K562 (cell line): ENCODE results near the gene ARMC2. TPM values are rescaled to one million over a fixed set of nuclear protein-coding genes. Genes with fewer than 3 reads are reported as not detected.

Source experiments
- ATAC-seq: fragments of 200-7000 bp; cut with Tn5 transposase; 3 replicates; pipeline ENCODE4 v1.9.1; 2020; ENCODE audit warnings: moderate library complexity
- BruUV-seq: library from RNA; stranded (reverse); fragments of 400-500 nt; replicated peaks from 2 replicates; lab custom pipeline; 2021; lab: Mats Ljungman, UMichigan
- CTCF ChIA-PET: fragments of 300-600 bp; formaldehyde crosslinking; extraction: SDS; loops from one replicate; lab custom pipeline; 2021; ENCODE audit warnings: low intra/inter-chr PET ratio; lab: Yijun Ruan, JAX
- POLR2A ChIA-PET: fragments of 300-600, 350-650 bp; sonication (Branson Sonifier 250); formaldehyde crosslinking; extraction: SDS; loops from one replicate; lab custom pipeline; 2021; ENCODE audit warnings: antibody characterized with exemption, inconsistent platforms; lab: Yijun Ruan, JAX
- DNase-seq, 4 experiments: peaks; one replicate each; pipeline versions ENCODE4 v3.0.0 to v3.0.0-alpha.2; 2011 to 2018; ENCODE audit warnings: low spot score in 3 of 4, mixed read lengths in 3 of 4; ENCODE audit errors: extremely low read depth in 1 of 4
- FAIRE-seq: peaks from 2 replicates; lab custom pipeline; 2011; peaks lifted over from hg19 to GRCh38; lab: Jason Lieb, UNC
- H2AFZ ChIP-seq: 2 replicates; pipeline ENCODE4 v1.6.0; 2011; ENCODE audit warnings: low read depth, low read length, control low read depth, inconsistent platforms
- H3K27ac ChIP-seq: fragments of 200-600 bp; 3 replicates; pipeline ENCODE4 v1.8.0; 2011; ENCODE audit warnings: low read depth, mild to moderate bottlenecking, control low read depth, inconsistent platforms, low read length, moderate library complexity, mixed read lengths; ENCODE audit errors: extremely low read depth
- H3K27me3 ChIP-seq, 2 experiments: fragments of 300-600 bp in 1 of 2; 2 replicates in 1 of 2; 3 replicates in 1 of 2; pipeline versions ENCODE4 v1.6.0 to v1.8.0; 2011; ENCODE audit warnings: inconsistent platforms in 2 of 2, low read length in 2 of 2, mild to moderate bottlenecking in 1 of 2, mixed read lengths in 1 of 2, moderate library complexity in 1 of 2; ENCODE audit not compliant: control insufficient read depth in 2 of 2, insufficient read depth in 2 of 2
- H3K36me3 ChIP-seq: fragments of 300-600 bp; 3 replicates; pipeline ENCODE4 v1.8.0; 2011; ENCODE audit warnings: mild to moderate bottlenecking, low read length, inconsistent platforms; ENCODE audit not compliant: control insufficient read depth, insufficient read depth
- H3K4me1 ChIP-seq, 2 experiments: fragments of 200-600 bp in 1 of 2; replicated peaks in 1 of 2; 2 replicates in 1 of 2; 3 replicates in 1 of 2; pipeline versions ENCODE4 v1.5.1 to v1.8.0; 2011; ENCODE audit warnings: inconsistent platforms in 2 of 2, low read length in 2 of 2, mild to moderate bottlenecking in 1 of 2, mixed read lengths in 1 of 2, moderate library complexity in 1 of 2; ENCODE audit not compliant: control insufficient read depth in 2 of 2, insufficient read depth in 2 of 2
- H3K4me2 ChIP-seq: 2 replicates; pipeline ENCODE4 v1.6.1; 2011; ENCODE audit warnings: low read length, control low read depth, inconsistent platforms, mixed read lengths; ENCODE audit not compliant: insufficient read depth
- H3K4me3 ChIP-seq: fragments of 200-600 bp; sonication (generic), shearing (Covaris generic); 2 replicates; pipeline ENCODE4 v1.5.1; 2016; ENCODE audit warnings: control low read depth, inconsistent platforms
- H3K79me2 ChIP-seq: fragments of 200-600 bp; 3 replicates; pipeline ENCODE4 v1.8.0; 2011; ENCODE audit warnings: low read length, inconsistent platforms; ENCODE audit not compliant: control insufficient read depth, insufficient read depth
- H3K9ac ChIP-seq, 2 experiments: 2 replicates each; pipeline versions ENCODE4 v1.6.0 to v1.6.1; 2011; ENCODE audit warnings: low read depth in 2 of 2, low read length in 2 of 2, control low read depth in 1 of 2, inconsistent platforms in 1 of 2, mild to moderate bottlenecking in 1 of 2, mixed read lengths in 1 of 2; ENCODE audit not compliant: insufficient read depth in 1 of 2
- H3K9me1 ChIP-seq: one replicate; pipeline ENCODE4 v1.6.0; 2011; ENCODE audit warnings: inconsistent platforms, mild to moderate bottlenecking, low read length, moderate library complexity; ENCODE audit not compliant: control insufficient read depth, insufficient read depth
- H3K9me3 ChIP-seq: replicated peaks from 2 replicates; pipeline ENCODE4 v1.5.1; 2011; ENCODE audit warnings: low read depth, low read length, inconsistent platforms; ENCODE audit not compliant: control insufficient read depth, insufficient read depth
- H4K20me1 ChIP-seq: replicated peaks from 2 replicates; pipeline ENCODE4 v1.6.1; 2011; ENCODE audit warnings: low read length, inconsistent platforms, mixed read lengths; ENCODE audit not compliant: control insufficient read depth, insufficient read depth
- BDP1 ChIP-seq: IDR thresholded peaks from 3 replicates; pipeline ENCODE4 v1.6.1; 2011; ENCODE audit not compliant: insufficient read length, insufficient read depth
- CHD4 ChIP-seq: fragments of 200-600 bp; sonication (generic); IDR thresholded peaks from 3 replicates; pipeline ENCODE4 v1.6.1; 2012; ENCODE audit warnings: low read depth, mild to moderate bottlenecking, mixed read lengths, low read length, inconsistent platforms; ENCODE audit not compliant: insufficient read depth, insufficient replicate concordance, poor library complexity, severe bottlenecking
- ZNF699 ChIP-seq: fragments of 250-450 bp; sonication (Bioruptor Pico); IDR thresholded peaks from 2 replicates; pipeline ENCODE4 v1.8.0; 2021; ENCODE audit warnings: mild to moderate bottlenecking, moderate library complexity; ENCODE audit not compliant: insufficient replicate concordance
- WGBS: fragments of 100-300 bp; shearing (Covaris generic); methylation state at CpG from one replicate; pipeline ENCODE4 v1.1.6; 2016; ENCODE audit warnings: low coverage, mixed read lengths; ENCODE audit not compliant: insufficient coverage; ENCODE audit errors: missing lambda C conversion rate; 5-methylcytosine and 5-hydroxymethylcytosine counted together
- in situ Hi-C: fragments of 300-500 bp; cut with MboI; formaldehyde crosslinking; loops from 4 replicates; pipeline ENCODE4 v1.15.0; 2018; ENCODE audit warnings: inconsistent platforms, mixed read lengths
- intact Hi-C: fragments of 100-400 bp; cut with micrococcal nuclease; formaldehyde crosslinking; loops from 2 replicates; pipeline ENCODE4 v1.14.2; 2022
- polyA plus RNA-seq, 8 experiments: library from polyadenylated mRNA; depleted of rRNA in 4 of 8; stranded (reverse) in 5 of 8; unstranded in 3 of 8; fragments of >200 nt; fragmentation: Nextera tagmentation in 2 of 8; fragmentation: Illumina TruSeq in 1 of 8; extraction: Ambion mirVana in 2 of 8; extraction: Trizol in 1 of 8; gene quantifications; 2 replicates each; pipeline versions ENCODE4 v1.2.1 to v1.2.3, GENCODE V29; 2011 to 2014; ENCODE audit warnings: inconsistent platforms in 1 of 8, missing spikeins in 1 of 8
- total RNA-seq, 7 experiments: library from RNA; depleted of rRNA in 6 of 7; stranded (reverse); fragments of >200 nt in 6 of 7; fragmentation: Illumina TruSeq in 2 of 7; extraction: Trizol in 2 of 7; gene quantifications; 2 replicates each; pipeline versions ENCODE4 v1.2.1 to v1.2.3, GENCODE V29; 2011 to 2021; ENCODE audit warnings: low replicate concordance in 1 of 7
- TF ChIP-seq, protein P1 (sequence below): fragments of 250-450 bp; sonication (Bioruptor Pico); IDR thresholded peaks from 2 replicates; pipeline ENCODE4 v1.5.0; 2022; ENCODE audit warnings: mild to moderate bottlenecking
- TF ChIP-seq, protein P2 (sequence below): sonication (generic); formaldehyde crosslinking; IDR thresholded peaks from 2 replicates; pipeline ENCODE4 v1.8.0; 2022; ENCODE audit warnings: missing genetic modification reagents, mild to moderate bottlenecking, moderate library complexity, borderline replicate concordance
- TF ChIP-seq, protein P3 (sequence below): fragments of 150-350 bp; conservative IDR thresholded peaks from 2 replicates; pipeline ENCODE4 v1.6.1; 2014; ENCODE audit warnings: low read length
- TF ChIP-seq, protein P4 (sequence below), 2 experiments: fragments of 150-350 bp in 1 of 2; IDR thresholded peaks; 2 replicates each; pipeline ENCODE4 v1.6.1; 2012 to 2016; ENCODE audit warnings: low read depth in 2 of 2, low read length in 2 of 2, mild to moderate bottlenecking in 1 of 2, moderate library complexity in 1 of 2

The ARMC2 gene
- total and polyA plus RNA-seq, 9 of the 15 experiments (the other 6 are each of a cell fraction or from before 2014, with no cell fraction given) = 0.14 to 3.0 (median 0.82) TPM

DNA sequence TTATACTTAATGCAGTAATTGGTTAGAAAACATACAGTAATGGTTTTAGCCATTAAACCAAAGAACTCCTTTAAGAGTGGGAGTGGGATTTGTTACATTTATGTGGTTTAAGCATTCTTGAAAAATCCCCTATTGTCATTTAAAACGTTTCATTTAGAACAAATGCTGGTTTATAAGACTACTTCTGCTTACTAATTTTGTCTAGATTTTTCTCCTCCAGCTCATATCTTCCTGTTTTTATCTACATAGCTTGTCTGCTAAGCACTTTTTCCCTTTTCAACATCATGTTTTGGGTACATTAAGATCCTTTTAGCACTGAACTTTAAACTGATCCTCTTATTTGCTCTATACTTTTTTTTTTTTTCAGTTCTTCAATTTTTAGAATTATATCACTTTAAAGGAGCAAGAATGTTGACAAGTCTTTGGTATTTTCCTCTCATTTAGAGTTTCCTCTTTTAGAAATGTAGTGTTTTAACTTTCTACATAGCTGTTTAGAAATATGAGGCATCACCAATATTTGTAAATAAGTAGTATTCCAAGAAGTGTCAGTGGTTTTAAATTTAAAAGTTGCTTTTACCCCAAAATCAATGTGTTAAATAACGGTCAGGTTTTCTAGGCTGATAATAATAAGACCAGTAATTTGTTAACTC is 165.6 kb downstream of the ARMC2 start (continued):
- TF ChIP-seq, protein P1, sequence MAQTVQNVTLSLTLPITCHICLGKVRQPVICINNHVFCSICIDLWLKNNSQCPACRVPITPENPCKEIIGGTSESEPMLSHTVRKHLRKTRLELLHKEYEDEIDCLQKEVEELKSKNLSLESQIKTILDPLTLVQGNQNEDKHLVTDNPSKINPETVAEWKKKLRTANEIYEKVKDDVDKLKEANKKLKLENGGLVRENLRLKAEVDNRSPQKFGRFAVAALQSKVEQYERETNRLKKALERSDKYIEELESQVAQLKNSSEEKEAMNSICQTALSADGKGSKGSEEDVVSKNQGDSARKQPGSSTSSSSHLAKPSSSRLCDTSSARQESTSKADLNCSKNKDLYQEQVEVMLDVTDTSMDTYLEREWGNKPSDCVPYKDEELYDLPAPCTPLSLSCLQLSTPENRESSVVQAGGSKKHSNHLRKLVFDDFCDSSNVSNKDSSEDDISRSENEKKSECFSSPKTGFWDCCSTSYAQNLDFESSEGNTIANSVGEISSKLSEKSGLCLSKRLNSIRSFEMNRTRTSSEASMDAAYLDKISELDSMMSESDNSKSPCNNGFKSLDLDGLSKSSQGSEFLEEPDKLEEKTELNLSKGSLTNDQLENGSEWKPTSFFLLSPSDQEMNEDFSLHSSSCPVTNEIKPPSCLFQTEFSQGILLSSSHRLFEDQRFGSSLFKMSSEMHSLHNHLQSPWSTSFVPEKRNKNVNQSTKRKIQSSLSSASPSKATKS (CRISPR knock-in tag) = no peak
- TF ChIP-seq, protein P2, sequence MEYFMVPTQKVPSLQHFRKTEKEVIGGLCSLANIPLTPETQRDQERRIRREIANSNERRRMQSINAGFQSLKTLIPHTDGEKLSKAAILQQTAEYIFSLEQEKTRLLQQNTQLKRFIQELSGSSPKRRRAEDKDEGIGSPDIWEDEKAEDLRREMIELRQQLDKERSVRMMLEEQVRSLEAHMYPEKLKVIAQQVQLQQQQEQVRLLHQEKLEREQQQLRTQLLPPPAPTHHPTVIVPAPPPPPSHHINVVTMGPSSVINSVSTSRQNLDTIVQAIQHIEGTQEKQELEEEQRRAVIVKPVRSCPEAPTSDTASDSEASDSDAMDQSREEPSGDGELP (CRISPR knock-in tag) = no peak

DNA sequence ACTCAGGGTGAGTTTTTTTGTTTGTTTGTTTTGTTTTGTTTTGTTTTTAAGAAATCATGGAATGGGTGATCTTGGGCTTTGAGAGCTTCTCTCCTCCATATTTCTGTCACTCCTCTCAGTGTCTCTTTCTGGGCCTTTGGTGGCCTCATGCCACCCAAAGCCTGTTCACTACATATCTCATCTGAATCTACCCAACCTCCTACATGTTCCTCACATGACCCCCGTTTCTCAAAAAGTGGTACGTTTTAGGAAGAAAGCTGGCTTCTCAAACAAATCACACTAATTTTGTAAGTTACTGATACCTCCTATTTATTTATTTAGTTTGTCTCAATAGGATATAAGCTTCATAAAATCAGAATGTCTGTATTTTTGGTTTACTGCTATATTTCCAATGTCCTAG is 166.4 kb downstream of the ARMC2 start:
- Histone ChIP-seq H2AFZ (no peak overlapping the region), H3K4me3 (no peak overlapping the region), H3K9ac (no peak overlapping the region), H3K79me2 (peaks cover 6% of the 10 kb centered on the region; the same call in 1 of the 3 replicates), H3K27ac (no peak overlapping the region), H3K27me3 (no peaks in the 10 kb centered on the region), H3K9me3 (no peaks in the 10 kb centered on the region), H4K20me1 (no peaks in the 10 kb centered on the region), H3K4me1 (peaks cover 0 to 11% of the 10 kb centered on the region in 2 experiments; a peak in 3 of 5 replicates), H3K36me3 (no peaks in the 10 kb centered on the region), H3K9me1 (no peaks in the 10 kb centered on the region), H3K4me2 (no peak overlapping the region)
- WGBS = 18% methylated on average over 2 of the region's 2 CpGs
- DNase-seq (no peak), FAIRE-seq (no peak), ATAC-seq (no peak)
- ChIA-PET POLR2A (interaction anchor here (0.6 to 2.1 kb wide), 2 partner anchors 20 to 474 kb away, joined by 4 to 5 read pairs; no protein-coding TSS in a partner anchor), CTCF (interaction anchor here (0.5 kb wide), 1 partner anchor 10 kb away, joined by 3 read pairs; no protein-coding TSS in a partner anchor)
- intact Hi-C loops = no loop called here
- in situ Hi-C loops = no loop called here
- no TSS peak for BruUV-seq
- TF ChIP-seq BDP1 = no peak
- TF ChIP-seq, protein P3, sequence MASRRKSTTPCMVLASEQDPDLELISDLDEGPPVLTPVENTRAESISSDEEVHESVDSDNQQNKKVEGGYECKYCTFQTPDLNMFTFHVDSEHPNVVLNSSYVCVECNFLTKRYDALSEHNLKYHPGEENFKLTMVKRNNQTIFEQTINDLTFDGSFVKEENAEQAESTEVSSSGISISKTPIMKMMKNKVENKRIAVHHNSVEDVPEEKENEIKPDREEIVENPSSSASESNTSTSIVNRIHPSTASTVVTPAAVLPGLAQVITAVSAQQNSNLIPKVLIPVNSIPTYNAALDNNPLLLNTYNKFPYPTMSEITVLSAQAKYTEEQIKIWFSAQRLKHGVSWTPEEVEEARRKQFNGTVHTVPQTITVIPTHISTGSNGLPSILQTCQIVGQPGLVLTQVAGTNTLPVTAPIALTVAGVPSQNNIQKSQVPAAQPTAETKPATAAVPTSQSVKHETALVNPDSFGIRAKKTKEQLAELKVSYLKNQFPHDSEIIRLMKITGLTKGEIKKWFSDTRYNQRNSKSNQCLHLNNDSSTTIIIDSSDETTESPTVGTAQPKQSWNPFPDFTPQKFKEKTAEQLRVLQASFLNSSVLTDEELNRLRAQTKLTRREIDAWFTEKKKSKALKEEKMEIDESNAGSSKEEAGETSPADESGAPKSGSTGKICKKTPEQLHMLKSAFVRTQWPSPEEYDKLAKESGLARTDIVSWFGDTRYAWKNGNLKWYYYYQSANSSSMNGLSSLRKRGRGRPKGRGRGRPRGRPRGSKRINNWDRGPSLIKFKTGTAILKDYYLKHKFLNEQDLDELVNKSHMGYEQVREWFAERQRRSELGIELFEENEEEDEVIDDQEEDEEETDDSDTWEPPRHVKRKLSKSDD = no peak
- TF ChIP-seq ZNF699 (CRISPR knock-in tag) = no peak
- TF ChIP-seq CHD4 = no peak
- TF ChIP-seq, protein P4, sequence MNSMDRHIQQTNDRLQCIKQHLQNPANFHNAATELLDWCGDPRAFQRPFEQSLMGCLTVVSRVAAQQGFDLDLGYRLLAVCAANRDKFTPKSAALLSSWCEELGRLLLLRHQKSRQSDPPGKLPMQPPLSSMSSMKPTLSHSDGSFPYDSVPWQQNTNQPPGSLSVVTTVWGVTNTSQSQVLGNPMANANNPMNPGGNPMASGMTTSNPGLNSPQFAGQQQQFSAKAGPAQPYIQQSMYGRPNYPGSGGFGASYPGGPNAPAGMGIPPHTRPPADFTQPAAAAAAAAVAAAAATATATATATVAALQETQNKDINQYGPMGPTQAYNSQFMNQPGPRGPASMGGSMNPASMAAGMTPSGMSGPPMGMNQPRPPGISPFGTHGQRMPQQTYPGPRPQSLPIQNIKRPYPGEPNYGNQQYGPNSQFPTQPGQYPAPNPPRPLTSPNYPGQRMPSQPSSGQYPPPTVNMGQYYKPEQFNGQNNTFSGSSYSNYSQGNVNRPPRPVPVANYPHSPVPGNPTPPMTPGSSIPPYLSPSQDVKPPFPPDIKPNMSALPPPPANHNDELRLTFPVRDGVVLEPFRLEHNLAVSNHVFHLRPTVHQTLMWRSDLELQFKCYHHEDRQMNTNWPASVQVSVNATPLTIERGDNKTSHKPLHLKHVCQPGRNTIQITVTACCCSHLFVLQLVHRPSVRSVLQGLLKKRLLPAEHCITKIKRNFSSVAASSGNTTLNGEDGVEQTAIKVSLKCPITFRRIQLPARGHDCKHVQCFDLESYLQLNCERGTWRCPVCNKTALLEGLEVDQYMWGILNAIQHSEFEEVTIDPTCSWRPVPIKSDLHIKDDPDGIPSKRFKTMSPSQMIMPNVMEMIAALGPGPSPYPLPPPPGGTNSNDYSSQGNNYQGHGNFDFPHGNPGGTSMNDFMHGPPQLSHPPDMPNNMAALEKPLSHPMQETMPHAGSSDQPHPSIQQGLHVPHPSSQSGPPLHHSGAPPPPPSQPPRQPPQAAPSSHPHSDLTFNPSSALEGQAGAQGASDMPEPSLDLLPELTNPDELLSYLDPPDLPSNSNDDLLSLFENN (IDR thresholded peaks at IDR 0.05; ENCODE audit: low read depth in 2 of 2, low read length in 2 of 2) = no peak
